Esophagus muscularis mucosa (tissue), 4 donors: ENCODE data around the gene ZC3H18. TPM values are rescaled to one million over a fixed set of nuclear protein-coding genes. Genes with fewer than 3 reads are reported as not detected.

Experiments
- DNase-seq: peaks from one replicate; pipeline ENCODE4 v3.0.0-alpha.2; 2017; ENCODE audit errors: extremely low spot score
- H3K27ac ChIP-seq, 4 donors: fragments of 200-600 bp; sonication (generic); replicated peaks in 1 of 4; 1 replicate in 3 of 4; 2 replicates in 1 of 4; pipeline ENCODE4 v1.5.1; 2016 to 2019; ENCODE audit warnings: mild to moderate bottlenecking in 1 of 4
- H3K27me3 ChIP-seq, 4 donors: fragments of 200-600 bp; sonication (generic); one replicate each; pipeline versions ENCODE4 v1.5.1 to v1.6.0; 2016 to 2019
- H3K36me3 ChIP-seq, 4 donors: fragments of 200-600 bp; sonication (generic); one replicate each; pipeline ENCODE4 v1.5.1; 2016 to 2019
- H3K4me1 ChIP-seq, 4 donors: fragments of 200-600 bp; sonication (generic); one replicate each; pipeline ENCODE4 v1.5.1; 2016 to 2019
- H3K4me3 ChIP-seq, 4 donors: fragments of 200-600 bp; sonication (generic); 1 replicate in 2 of 4; 2 replicates in 2 of 4; pipeline ENCODE4 v1.5.1; 2016 to 2019; ENCODE audit warnings: mild to moderate bottlenecking in 4 of 4, moderate library complexity in 1 of 4
- H3K9me3 ChIP-seq, 4 donors: fragments of 200-600 bp; sonication (generic); 1 replicate in 3 of 4; 2 replicates in 1 of 4; pipeline ENCODE4 v1.5.1; 2016 to 2019
- EP300 ChIP-seq: sonication (generic); formaldehyde crosslinking; IDR thresholded peaks from one replicate; pipeline ENCODE4 v1.6.1; 2017; ENCODE audit warnings: antibody characterized with exemption
- POLR2A ChIP-seq: fragments of 450-650 bp; IDR thresholded peaks from one replicate; pipeline ENCODE4 v1.6.1; 2017; ENCODE audit warnings: antibody characterized with exemption, moderate library complexity, mild to moderate bottlenecking, low read depth
- POLR2AphosphoS5 ChIP-seq, 2 donors: sonication (generic); formaldehyde crosslinking; IDR thresholded peaks; one replicate each; pipeline ENCODE4 v1.6.1; 2017; ENCODE audit warnings: antibody characterized with exemption in 2 of 2
- WGBS: methylation state at CpG from one replicate; pipeline ENCODE4 v1.1.5; 2018; 5-methylcytosine and 5-hydroxymethylcytosine counted together
- intact Hi-C: fragments of 100-400 bp; cut with DNase I; formaldehyde crosslinking; loops from one replicate; pipeline ENCODE4 v1.15.1; 2023
- total RNA-seq, 4 donors: library from RNA; depleted of rRNA; stranded (reverse); fragments of >200 nt; gene quantifications; one replicate each; pipeline versions ENCODE4 v1.1.0 to v1.2.1, GENCODE V29; 2016
- TF ChIP-seq, protein P1 (sequence below), 3 experiments: fragments of 200-600 bp in 2 of 3; fragments of 450-650 bp in 1 of 3; sonication (generic) in 2 of 3; IDR thresholded peaks; one replicate each; pipeline ENCODE4 v1.5.1; 2017 to 2019; ENCODE audit warnings: antibody characterized with exemption in 3 of 3, mild to moderate bottlenecking in 2 of 3, moderate library complexity in 1 of 3

The ZC3H18 gene
- total RNA-seq, 4 donors from 2014 or later: 15.9 to 29.1 (median 26.6) TPM

GRCh38 chr16:88561485-88562359, 8.5 kb upstream of the ZC3H18 start:
- intact Hi-C loops: loop anchor here (5.0 kb wide), 1 partner anchor 119 kb away; no protein-coding TSS in a partner anchor
- Histone ChIP-seq H3K27ac (no peak overlapping the region), H3K4me3 (peak overlapping the region; percentile 26 to 46 (median 34))

GRCh38 chr16:88566158-88566557, 4.0 kb upstream of the ZC3H18 start:
- no peak for TF ChIP-seq POLR2AphosphoS5 (IDR thresholded peaks at IDR 0.05)
- TF ChIP-seq, protein P1, sequence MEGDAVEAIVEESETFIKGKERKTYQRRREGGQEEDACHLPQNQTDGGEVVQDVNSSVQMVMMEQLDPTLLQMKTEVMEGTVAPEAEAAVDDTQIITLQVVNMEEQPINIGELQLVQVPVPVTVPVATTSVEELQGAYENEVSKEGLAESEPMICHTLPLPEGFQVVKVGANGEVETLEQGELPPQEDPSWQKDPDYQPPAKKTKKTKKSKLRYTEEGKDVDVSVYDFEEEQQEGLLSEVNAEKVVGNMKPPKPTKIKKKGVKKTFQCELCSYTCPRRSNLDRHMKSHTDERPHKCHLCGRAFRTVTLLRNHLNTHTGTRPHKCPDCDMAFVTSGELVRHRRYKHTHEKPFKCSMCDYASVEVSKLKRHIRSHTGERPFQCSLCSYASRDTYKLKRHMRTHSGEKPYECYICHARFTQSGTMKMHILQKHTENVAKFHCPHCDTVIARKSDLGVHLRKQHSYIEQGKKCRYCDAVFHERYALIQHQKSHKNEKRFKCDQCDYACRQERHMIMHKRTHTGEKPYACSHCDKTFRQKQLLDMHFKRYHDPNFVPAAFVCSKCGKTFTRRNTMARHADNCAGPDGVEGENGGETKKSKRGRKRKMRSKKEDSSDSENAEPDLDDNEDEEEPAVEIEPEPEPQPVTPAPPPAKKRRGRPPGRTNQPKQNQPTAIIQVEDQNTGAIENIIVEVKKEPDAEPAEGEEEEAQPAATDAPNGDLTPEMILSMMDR (IDR thresholded peaks at IDR 0.05): no peak

More at GRCh38 chr16:88561485-88562359, 8.5 kb upstream of the ZC3H18 start:
- H3K4me1 ChIP-seq: peaks cover 8 to 20% (median 14%) of the 10 kb centered on the region in 4 donors
- DNase-seq: no peak
- no peaks in the 10 kb centered on the region for H3K9me3 ChIP-seq
- WGBS: 32% methylated on average over 21 of the region's 24 CpGs
- H3K36me3 ChIP-seq: no peaks in the 10 kb centered on the region
- TF ChIP-seq EP300 (no peak), POLR2AphosphoS5 (IDR thresholded peaks at IDR 0.05) (peak in 1 of 2 donors; percentile 13), POLR2A (no peak)
- TF ChIP-seq, protein P1 (IDR thresholded peaks at IDR 0.05): peak; percentile 59 to 67 (median 67)
- peaks cover 0 to 40% (median 2%) of the 10 kb centered on the region in 4 donors for H3K27me3 ChIP-seq

GRCh38 chr16:88568710-88569613, 1.2 kb upstream of the ZC3H18 start:
- no peaks in the 10 kb centered on the region for H3K9me3 ChIP-seq
- no peaks in the 10 kb centered on the region for H3K27me3 ChIP-seq
- intact Hi-C loops: no loop called here
- peak overlapping the region; percentile 77 to 89 (median 86) for H3K27ac ChIP-seq
- peaks cover 25 to 40% (median 30%) of the 10 kb centered on the region in 4 donors for H3K4me1 ChIP-seq
- H3K4me3 ChIP-seq: peak overlapping the region; percentile 75 to 92 (median 86)
- peaks cover 0 to 24% (median 16%) of the 10 kb centered on the region in 4 donors for H3K36me3 ChIP-seq
- no peak for DNase-seq
- TF ChIP-seq, protein P1 (IDR thresholded peaks at IDR 0.05): no peak
- no peak for TF ChIP-seq EP300
- no peak for TF ChIP-seq POLR2A
- no peak for TF ChIP-seq POLR2AphosphoS5 (IDR thresholded peaks at IDR 0.05)
- WGBS: 92% methylated on average over 14 of the region's 18 CpGs

More at GRCh38 chr16:88566158-88566557, 4.0 kb upstream of the ZC3H18 start:
- H3K36me3 ChIP-seq: no peaks in the 10 kb centered on the region
- intact Hi-C loops: no loop called here
- no peak for DNase-seq
- no peak overlapping the region for H3K4me3 ChIP-seq
- H3K9me3 ChIP-seq: no peaks in the 10 kb centered on the region
- WGBS: 69% methylated on average over 6 of the region's 6 CpGs
- no peak overlapping the region for H3K27ac ChIP-seq
- H3K4me1 ChIP-seq: peaks cover 19 to 25% (median 20%) of the 10 kb centered on the region in 4 donors
- peaks cover 0 to under 1% (median 0%) of the 10 kb centered on the region in 4 donors for H3K27me3 ChIP-seq

GRCh38 chr16:88569614-88569984, 604 bp upstream of the ZC3H18 start:
- H3K27ac ChIP-seq: peak overlapping the region; percentile 77 to 89 (median 86)
- 3% methylated on average over 27 of the region's 28 CpGs for WGBS

More at GRCh38 chr16:88569614-88569984, 604 bp upstream of the ZC3H18 start:
- Histone ChIP-seq H3K4me3 (peak overlapping the region; percentile 75 to 92 (median 86)), H3K9me3 (no peaks in the 10 kb centered on the region), H3K27me3 (no peaks in the 10 kb centered on the region), H3K36me3 (peaks cover 0 to 28% (median 19%) of the 10 kb centered on the region in 4 donors), H3K4me1 (peaks cover 25 to 40% (median 30%) of the 10 kb centered on the region in 4 donors)
- no peak for DNase-seq
- TF ChIP-seq, protein P1 (IDR thresholded peaks at IDR 0.05): no peak
- TF ChIP-seq POLR2AphosphoS5 (IDR thresholded peaks at IDR 0.05) (no peak), POLR2A (no peak), EP300 (no peak)
- intact Hi-C loops: no loop called here
